Measurements from ENCODE around the gene SLC10A3. TPM values are rescaled to one million over a fixed set of nuclear protein-coding genes. Genes with fewer than 3 reads are reported as not detected.

SLC10A3 gene
- total RNA-seq, 1 donor from 2014 or later: 13.0 TPM

DNA sequence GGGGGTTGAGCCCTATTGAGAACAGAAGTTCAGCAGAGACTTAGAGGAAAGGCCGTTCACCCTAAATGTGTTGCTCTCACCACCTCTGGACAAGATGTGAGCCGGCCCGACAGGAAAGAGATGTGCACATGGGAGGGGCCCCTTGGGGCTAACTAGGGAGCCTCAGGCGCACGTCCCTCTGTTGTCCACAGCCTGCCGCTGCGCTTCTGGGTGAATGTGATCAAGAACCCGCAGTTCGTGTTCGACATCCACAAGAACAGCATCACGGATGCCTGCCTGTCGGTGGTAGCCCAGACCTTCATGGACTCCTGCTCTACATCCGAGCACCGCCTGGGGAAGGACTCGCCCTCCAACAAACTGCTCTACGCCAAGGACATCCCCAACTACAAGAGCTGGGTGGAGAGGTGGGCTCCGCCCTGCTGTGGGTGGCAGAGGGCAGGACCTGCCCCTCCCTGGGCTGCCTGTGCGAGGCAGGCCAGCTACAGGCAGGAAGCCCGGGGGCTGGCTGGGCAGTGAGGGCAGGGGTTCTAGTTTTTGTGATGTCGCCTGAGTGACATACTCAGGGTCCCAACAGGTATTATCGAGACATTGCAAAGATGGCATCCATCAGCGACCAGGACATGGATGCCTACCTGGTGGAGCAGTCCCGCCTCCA is 19.4 kb downstream of the SLC10A3 start:
- no peak for DNase-seq (ENCODE audit: missing footprints)
- intact Hi-C loops (cut with DNase I): no loop called here
- ATAC-seq: no peak

DNA sequence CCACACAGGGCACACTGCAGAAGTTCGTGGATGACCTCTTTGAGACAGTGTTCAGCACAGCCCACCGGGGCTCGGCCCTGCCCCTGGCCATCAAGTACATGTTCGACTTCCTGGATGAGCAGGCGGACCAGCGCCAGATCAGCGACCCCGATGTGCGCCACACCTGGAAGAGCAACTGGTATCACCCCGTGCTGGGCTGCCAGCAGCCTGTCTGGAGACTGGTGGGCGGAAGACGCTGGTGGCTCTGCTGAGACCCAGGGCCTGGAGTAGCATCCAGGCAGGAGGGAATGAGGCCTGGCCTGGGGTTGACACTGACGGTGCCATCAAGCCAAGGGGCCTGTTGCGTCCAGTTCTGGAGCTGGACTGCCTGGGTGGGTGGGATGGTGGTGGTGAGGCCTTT is 20.0 kb downstream of the SLC10A3 start:
- no peak for ATAC-seq
- intact Hi-C loops (cut with DNase I): no loop called here
- no peak for DNase-seq (ENCODE audit: missing footprints)

DNA sequence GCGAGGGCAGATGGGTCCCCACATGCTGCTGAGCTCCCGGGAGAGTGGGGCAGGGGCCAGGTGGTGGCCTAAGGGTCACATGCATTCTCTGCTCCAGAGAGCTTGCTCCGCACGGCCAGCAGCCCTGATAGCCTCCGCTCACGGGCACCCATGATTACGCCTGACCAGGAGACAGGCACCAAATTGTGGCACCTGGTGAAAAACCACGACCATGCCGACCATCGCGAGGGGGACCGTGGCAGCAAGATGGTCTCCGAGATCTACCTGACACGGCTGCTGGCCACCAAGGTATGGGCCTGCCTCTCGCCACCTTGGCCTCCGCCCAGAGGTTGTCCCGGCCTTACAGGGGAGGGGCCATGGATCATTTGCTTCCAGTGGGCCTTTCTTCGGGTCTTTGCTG is 20.5 kb downstream of the SLC10A3 start:
- no peak for DNase-seq (ENCODE audit: missing footprints)
- intact Hi-C loops (cut with DNase I): no loop called here
- ATAC-seq: no peak

DNA sequence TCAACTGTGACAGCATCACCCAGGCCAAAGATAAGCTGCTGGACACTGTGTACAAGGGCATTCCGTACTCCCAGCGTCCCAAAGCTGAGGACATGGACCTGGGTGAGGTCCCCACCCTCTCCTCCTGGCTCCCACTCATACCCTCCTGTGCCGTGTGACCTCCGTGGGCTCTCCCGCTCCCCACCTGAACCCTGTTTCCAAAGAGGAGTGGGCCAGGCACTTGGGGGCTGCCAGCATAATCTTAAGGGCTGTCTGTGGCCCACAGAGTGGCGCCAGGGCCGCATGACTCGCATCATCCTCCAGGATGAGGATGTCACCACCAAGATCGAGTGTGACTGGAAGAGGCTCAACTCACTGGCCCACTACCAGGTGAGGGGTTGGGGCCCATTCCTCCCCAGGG is 21.3 kb downstream of the SLC10A3 start:
- intact Hi-C loops (cut with DNase I): no loop called here
- ATAC-seq (no peak), DNase-seq (ENCODE audit: missing footprints) (no peak)

DNA sequence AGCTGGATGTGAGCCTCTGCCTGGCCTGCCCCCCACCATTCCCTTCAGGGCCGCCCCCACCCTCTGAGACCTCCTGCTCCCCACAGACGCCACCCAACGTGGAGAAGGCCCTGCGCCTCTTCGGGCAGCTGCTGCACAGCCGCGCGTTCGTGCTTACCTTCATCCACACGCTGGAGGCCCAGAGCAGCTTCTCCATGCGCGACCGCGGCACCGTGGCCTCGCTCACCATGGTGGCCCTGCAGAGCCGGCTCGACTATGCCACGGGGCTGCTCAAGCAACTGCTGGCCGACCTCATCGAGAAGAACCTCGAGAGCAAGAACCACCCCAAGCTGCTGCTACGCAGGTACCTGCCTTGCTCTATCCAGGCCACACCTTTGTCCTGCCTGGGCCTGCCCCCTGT is 22.2 kb downstream of the SLC10A3 start:
- ATAC-seq: no peak

DNA sequence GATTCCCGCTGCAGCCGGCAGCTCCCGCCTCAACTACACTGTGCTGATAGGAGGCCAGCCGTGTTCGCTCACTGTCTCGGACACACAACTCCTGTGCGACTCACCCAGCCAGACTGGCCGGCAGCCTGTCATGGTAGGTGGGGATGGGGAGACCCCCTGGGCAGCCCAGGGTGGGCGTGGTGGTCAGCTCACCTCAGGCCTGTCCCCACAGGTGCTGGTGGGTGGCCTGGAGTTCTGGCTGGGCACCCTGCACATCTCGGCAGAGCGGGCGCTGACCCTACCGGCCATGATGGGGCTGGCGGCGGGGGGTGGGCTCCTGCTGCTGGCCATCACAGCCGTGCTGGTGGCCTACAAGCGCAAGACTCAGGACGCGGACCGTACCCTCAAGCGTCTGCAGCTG is 22.9 kb downstream of the SLC10A3 start:
- no peak for DNase-seq (ENCODE audit: missing footprints)
- intact Hi-C loops (cut with DNase I): no loop called here

More for the DNA sequence above, 22.2 kb downstream of the SLC10A3 start:
- DNase-seq (ENCODE audit: missing footprints): no peak
- intact Hi-C loops (cut with DNase I): no loop called here

DNA sequence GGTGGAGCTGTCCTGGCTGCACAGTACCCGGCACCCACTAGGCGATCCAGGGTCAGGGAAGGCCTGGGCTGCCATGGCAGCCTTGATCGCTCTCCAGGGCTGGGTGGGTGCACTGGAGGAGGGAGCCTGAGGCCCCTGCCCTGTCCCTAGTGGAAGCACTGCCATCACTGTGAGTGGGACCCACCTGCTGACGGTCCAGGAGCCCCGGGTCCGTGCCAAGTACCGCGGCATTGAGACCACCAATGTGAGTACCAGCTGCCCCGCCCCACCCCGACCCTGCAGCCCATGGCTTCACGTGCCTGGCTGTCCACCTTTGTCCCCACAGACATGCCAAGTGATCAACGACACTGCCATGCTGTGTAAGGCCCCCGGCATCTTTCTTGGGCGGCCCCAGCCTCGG is 23.5 kb downstream of the SLC10A3 start:
- intact Hi-C loops (cut with DNase I): no loop called here
- ATAC-seq (no peak), DNase-seq (ENCODE audit: missing footprints) (no peak)

More for the DNA sequence above, 22.9 kb downstream of the SLC10A3 start:
- ATAC-seq: no peak

DNA sequence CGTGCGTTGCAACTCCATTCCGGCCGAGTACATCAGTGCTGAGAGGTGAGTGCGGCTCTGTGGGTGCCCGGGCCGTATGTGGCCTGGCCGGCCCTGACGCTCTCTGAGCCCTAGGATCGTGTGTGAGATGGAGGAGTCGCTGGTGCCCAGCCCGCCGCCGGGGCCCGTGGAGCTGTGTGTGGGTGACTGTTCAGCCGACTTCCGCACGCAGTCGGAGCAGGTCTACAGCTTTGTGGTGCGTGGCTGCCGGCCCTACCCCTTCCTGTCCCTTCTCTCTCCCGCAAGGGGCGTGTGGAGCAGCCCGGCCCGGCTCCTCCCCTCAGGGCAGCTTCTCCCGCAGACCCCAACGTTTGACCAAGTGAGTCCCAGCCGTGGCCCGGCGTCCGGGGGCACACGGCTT is 24.4 kb downstream of the SLC10A3 start:
- intact Hi-C loops (cut with DNase I): no loop called here
- ATAC-seq (no peak), DNase-seq (ENCODE audit: missing footprints) (no peak)

DNA sequence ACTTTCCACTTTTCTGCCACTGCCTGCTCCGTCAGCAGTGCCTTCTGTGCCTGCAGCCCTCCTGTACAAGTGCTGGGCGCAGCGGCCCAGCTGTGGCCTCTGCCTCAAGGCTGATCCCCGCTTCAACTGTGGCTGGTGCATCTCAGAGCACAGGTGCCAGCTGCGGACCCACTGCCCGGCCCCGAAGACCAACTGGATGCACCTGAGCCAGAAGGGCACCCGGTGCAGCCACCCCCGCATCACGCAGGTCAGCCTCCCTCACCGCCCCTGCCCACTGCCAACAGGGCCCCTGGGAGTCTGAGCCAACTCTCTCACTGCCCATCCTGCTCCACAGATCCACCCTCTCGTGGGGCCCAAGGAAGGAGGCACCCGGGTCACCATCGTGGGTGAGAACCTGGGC is 24.8 kb downstream of the SLC10A3 start:
- ATAC-seq: no peak
- intact Hi-C loops (cut with DNase I): no loop called here
- no peak for DNase-seq (ENCODE audit: missing footprints)

DNA sequence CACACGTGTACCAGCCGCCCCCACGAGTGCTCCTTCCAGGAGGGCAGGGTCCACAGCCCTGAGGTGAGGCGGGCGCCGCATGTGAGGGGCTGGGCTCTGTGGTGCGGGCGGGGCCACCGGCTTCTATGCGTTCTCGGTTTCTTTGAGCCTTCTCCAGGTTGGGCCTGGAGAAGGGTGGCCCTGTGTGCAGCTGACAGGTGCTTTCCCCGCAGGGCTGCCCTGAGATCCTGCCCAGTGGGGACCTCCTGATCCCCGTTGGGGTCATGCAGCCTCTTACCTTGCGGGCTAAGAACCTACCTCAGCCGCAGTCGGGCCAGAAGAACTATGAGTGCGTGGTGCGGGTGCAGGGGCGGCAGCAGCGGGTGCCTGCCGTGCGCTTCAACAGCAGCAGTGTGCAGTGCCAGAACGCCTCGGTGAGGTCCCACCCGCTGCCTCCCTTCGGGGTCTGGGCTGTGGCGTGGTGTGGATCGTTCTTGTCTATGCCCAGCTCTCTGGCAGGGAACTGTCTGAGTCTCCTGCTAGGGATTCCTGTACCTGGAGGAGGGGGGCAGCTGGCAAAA is 25.5 kb downstream of the SLC10A3 start:
- intact Hi-C loops (cut with DNase I): no loop called here
- DNase-seq (ENCODE audit: missing footprints): no peak

DNA sequence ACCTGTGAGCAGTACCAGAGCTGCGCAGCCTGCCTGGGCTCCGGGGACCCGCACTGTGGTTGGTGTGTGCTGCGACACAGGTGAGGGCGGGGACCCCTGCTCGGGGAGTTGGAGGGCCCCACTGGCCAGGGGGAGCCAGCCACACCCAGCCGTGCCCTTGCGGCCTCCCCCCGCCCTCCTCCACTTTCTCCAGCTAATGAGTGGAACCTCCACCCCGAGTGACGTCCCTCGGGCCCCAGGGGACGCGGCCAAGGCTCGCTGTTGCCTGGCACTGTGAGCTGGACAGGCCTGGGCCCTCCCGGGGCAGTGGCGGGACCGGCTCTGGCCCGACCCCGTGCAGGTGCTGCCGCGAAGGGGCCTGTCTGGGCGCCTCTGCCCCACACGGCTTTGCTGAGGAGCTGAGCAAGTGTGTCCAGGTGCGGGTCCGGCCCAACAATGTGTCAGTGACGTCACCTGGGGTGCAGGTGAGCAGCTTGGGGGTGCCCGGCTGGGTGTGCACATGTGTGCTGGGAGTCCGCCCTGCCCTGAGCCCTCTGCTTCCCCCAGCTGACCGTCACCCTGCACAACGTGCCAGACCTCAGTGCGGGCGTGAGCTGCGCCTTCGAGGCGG is 26.7 kb downstream of the SLC10A3 start:
- intact Hi-C loops (cut with DNase I): no loop called here
- DNase-seq (ENCODE audit: missing footprints): no peak
- no peak for ATAC-seq

More for the DNA sequence above, 25.5 kb downstream of the SLC10A3 start:
- no peak for ATAC-seq

DNA sequence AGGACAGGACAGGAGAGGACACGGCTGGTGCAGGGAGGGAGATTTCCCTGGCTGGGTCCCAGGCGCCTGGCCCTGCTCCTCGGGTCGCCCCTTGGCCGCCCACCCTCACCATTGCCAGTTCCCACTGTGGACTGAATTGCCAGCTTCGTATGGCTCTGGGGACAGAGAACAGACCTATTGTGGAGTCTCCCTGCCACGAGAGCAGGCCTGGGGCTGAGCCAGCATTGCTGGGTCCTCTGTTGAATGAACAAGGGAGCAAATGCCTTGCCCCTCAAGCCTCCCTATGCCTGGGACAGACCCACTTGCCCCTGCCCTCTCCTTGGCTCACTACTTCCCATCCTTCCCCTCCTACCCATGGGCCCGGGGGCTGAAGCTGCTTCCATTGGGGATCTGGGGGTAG is 28.0 kb downstream of the SLC10A3 start:
- ATAC-seq (no peak), DNase-seq (ENCODE audit: missing footprints) (no peak)
- intact Hi-C loops (cut with DNase I): no loop called here

DNA sequence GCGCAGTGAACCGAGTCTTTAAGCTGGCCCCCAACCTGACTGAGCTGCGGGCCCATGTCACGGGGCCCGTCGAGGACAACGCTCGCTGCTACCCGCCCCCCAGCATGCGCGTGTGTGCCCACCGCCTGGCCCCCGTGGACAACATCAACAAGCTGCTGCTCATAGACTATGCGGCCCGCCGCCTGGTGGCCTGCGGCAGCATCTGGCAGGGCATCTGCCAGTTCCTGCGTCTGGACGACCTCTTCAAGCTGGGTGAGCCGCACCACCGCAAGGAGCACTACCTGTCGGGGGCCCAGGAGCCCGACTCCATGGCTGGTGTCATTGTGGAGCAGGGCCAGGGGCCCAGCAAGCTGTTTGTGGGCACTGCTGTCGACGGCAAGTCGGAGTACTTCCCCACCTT is 30.1 kb downstream of the SLC10A3 start:
- DNase-seq (ENCODE audit: missing footprints) (no peak), ATAC-seq (no peak)
- intact Hi-C loops (cut with DNase I): no loop called here

DNA sequence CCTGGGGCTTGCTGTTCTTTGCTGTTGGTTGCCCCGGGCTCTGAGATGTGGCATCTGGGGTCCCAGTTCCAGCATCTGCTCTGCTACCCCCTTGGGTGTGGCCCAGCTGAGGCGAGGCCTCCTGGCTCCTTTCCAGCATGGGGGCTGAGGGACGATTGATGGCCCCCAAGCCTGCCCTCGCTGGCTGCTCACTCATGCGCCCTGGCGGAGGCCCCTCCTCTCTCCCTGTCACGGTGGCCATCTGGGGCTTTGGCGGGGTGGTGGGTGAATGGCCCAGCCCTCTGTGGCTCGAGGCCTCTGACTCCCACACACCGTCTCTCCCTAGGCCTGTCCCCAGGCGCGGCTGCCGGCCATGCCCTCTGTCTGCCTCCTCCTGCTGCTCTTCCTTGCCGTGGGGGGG is 30.6 kb downstream of the SLC10A3 start:
- ATAC-seq (no peak), DNase-seq (ENCODE audit: missing footprints) (no peak)
- intact Hi-C loops (cut with DNase I): loop anchor here (2.0 kb wide), 1 partner anchor 19 kb away; the partner anchor contains the start of gene LAGE3

DNA sequence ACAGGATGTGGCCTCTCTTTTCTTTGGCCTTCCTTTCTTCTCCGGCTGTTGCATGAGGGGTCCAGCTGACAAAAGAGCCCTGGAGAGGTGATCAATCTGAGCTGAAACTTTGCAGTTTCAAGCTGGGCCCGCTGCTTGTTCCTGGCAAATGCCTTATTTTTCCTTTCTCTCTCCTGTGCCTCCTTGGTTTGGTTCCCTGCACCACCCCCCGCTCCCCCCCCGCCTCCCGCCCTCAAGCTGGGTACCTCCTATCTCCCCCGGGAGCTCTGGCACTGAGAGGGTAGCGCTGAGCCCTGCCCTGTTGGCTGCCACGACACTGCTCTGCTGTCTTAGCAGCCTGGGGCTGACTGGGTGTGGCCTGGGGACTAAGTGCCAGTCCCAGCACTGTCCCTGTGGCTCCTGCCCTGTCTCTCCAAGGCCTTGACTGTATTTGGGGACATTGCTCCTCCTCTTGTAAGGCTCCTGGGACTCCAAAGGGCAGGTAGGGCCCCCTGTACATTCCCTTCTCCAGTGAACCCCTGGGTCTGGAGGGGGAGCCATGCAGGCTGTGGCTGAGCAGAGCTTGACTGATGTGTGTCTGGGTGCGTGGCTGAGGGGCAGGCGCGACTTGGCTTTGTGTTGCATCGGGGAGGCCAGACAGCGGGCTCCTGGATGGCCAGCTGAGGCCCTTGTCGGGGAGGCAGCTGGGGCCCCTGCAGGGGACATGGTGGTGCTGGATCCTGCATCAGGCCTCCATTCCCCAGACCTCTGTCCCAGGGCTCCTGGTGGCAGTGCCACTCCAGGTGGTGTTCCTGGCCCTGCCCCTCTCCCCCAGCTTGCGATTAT is 31.3 kb downstream of the SLC10A3 start:
- intact Hi-C loops (cut with DNase I): loop anchor here (2.0 kb wide), 1 partner anchor 20 kb away; the partner anchor contains the start of gene LAGE3
- DNase-seq (ENCODE audit: missing footprints): no peak
- ATAC-seq: peak; percentile 84

DNA sequence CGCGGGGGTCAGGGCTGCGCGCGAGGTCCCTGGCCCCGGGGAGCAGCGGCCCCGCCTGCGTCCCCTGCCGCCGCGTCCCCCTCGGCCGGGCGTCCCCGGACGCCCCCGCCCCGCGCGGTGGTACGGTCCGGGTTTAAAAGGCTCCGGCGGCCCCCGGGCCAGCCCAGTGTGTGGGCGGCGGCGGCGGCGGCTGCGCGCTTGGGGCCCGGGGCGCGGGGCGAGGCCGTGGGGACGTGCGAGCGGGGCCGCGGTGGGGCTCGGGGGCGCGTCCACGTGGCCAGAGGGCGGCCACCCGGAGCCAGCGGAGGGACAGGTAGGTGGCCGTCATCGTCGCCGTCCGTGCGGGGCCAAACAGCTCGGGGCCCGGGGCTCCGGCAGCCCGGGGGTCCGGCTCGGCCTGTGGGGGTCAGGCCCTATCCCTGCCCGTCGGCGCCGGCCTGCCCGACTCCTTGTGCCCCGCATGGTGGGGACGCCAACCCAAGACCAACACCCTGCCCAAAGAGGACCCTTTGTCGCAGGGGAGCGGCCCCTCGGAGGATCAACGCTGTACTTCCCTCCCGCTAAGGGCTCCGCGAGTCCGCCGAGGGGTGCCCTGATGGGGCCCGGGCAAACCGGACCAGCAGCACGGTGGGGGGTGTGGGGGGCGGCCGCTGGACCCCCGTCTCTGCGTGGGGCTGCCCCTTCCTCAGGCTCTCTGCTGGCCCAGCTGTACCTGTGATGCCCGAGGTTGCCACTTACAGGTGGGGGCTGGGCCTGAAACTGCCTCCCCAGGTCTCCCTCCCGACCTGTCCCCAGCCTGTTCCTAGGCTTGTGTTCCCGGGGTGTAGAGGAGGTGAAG is 32.1 kb downstream of the SLC10A3 start, which contains the start of gene PLXNA3:
Gene PLXNA3 (plus strand): TSS at position 166 of the 838 bp plus-strand sequence. CDS start 1,903 bp downstream, outside the sequence.
- intact Hi-C loops (cut with DNase I): loop anchor here (2.0 kb wide), 1 partner anchor 20 kb away; the partner anchor contains the start of gene LAGE3
- ATAC-seq: peak; percentile 70
- peak; percentile 70 for DNase-seq (ENCODE audit: missing footprints)

DNA sequence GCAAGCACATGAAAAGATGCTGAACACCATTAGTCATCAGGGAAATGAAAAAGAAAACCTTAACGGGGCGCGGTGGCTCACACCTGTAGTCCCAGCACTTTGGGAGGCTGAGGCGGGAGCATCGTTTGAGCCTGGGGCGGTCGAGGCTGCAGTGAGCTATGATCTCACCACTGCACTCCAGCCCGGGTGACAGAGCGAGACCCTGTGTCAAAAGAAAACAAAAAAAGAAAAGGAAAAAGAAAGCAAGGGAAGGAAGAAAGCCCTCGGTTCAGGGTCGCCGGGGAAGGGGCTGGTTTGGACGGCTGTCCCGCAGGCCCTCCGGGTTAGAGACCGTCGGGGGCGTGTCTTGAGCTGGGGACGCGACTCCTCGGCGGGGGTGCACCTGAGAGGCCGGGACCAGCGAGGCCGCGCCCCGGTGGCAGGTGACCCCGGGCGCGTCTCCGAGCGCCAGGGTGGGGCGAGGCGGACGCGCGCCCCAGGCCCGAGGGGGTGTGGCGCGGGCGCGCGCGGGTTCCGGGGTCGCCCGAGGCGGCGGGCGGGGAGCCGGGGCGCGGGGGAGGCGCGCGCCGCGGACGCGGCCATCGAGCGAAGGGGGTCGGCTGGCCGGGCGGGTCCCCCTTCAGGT is 32.8 kb downstream of the SLC10A3 start:
- intact Hi-C loops (cut with DNase I): loop anchor here (2.0 kb wide), 1 partner anchor 21 kb away; the partner anchor contains the start of gene LAGE3
- ATAC-seq (peak; percentile 57), DNase-seq (ENCODE audit: missing footprints) (no peak)

DNA sequence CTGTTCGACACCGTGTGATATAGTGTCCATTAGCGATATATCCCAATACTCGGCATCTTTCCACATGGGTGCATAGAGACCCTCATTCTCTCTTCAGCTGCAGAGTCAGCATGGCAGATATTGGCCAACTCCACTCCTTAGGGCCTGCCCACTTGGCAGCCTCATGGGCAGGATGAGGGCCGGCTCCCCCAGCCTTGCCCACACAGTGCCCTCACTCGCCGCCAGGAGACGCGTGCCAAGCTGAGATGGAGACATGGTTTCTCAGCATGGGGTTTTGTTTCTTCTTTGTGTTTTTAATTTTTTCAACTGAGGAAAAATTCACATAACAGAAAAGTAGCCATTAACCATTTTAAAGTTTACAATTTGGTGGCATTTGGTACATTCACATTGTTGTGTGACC is 37.6 kb downstream of the SLC10A3 start:
- intact Hi-C loops (cut with DNase I): no loop called here
- no peak for DNase-seq (ENCODE audit: missing footprints)
- ATAC-seq: no peak

Measured in Right ventricle myocardium inferior (tissue), 1 donor.